Measurements from ENCODE around the gene BRSK2.

Gene BRSK2

GRCh38 chr11:1504581-1505290 lies 115.0 kb downstream of the BRSK2 start:
- Histone ChIP-seq H3K9me3 (ENCODE audit: low read length) (no peaks in the 10 kb centered on the region), H3K79me2 (ENCODE audit: insufficient read depth, low read length) (no peaks in the 10 kb centered on the region), H3K4me3 (ENCODE audit: low read depth, low read length, poor library complexity, severe bottlenecking) (no peak overlapping the region), H3K27ac (ENCODE audit: low read depth, low read length, poor library complexity, severe bottlenecking) (no peak overlapping the region), H3K27me3 (ENCODE audit: insufficient read depth, low read length) (no peaks in the 10 kb centered on the region), H3F3A (ENCODE audit: insufficient read depth, low read length) (no peaks in the 10 kb centered on the region), H3K4me2 (ENCODE audit: low read length) (no peak overlapping the region), H3K36me3 (ENCODE audit: insufficient read depth, low read length) (no peaks in the 10 kb centered on the region), H3K9ac (ENCODE audit: low read length) (no peak overlapping the region), H2AFZ (ENCODE audit: low read length) (no peak overlapping the region), H3K9me2 (ENCODE audit: low read depth, low read length) (no peaks in the 10 kb centered on the region), H4K20me1 (ENCODE audit: insufficient read depth, low read length) (no peaks in the 10 kb centered on the region), H3K4me1 (ENCODE audit: insufficient read depth, low read length, severe bottlenecking) (no peaks in the 10 kb centered on the region)
- TF ChIP-seq CTCF (IDR thresholded peaks at IDR 0.05; ENCODE audit: low read length) (no peak), EZH2 (IDR thresholded peaks at IDR 0.05; ENCODE audit: borderline replicate concordance, low read length) (no peak)

GRCh38 chr11:1505480-1505879 lies 115.7 kb downstream of the BRSK2 start:
- Histone ChIP-seq H4K20me1 (ENCODE audit: insufficient read depth, low read length) (no peaks in the 10 kb centered on the region), H3K4me3 (ENCODE audit: low read depth, low read length, poor library complexity, severe bottlenecking) (no peak overlapping the region), H3K27ac (ENCODE audit: low read depth, low read length, poor library complexity, severe bottlenecking) (no peak overlapping the region), H3K27me3 (ENCODE audit: insufficient read depth, low read length) (no peaks in the 10 kb centered on the region), H3K36me3 (ENCODE audit: insufficient read depth, low read length) (no peaks in the 10 kb centered on the region), H3K9me3 (ENCODE audit: low read length) (no peaks in the 10 kb centered on the region), H2AFZ (ENCODE audit: low read length) (no peak overlapping the region), H3K4me2 (ENCODE audit: low read length) (no peak overlapping the region), H3K4me1 (ENCODE audit: insufficient read depth, low read length, severe bottlenecking) (no peaks in the 10 kb centered on the region), H3K9me2 (ENCODE audit: low read depth, low read length) (no peaks in the 10 kb centered on the region), H3K9ac (ENCODE audit: low read length) (no peak overlapping the region), H3K79me2 (ENCODE audit: insufficient read depth, low read length) (no peaks in the 10 kb centered on the region), H3F3A (ENCODE audit: insufficient read depth, low read length) (no peaks in the 10 kb centered on the region)
- TF ChIP-seq EZH2 (IDR thresholded peaks at IDR 0.05; ENCODE audit: borderline replicate concordance, low read length), result no peak
- peak; percentile 46 for TF ChIP-seq CTCF (IDR thresholded peaks at IDR 0.05; ENCODE audit: low read length)

- Histone ChIP-seq H3K27ac (ENCODE audit: low read depth, low read length, poor library complexity, severe bottlenecking) (no peak overlapping the region), H3K9ac (ENCODE audit: low read length) (no peak overlapping the region), H4K20me1 (ENCODE audit: insufficient read depth, low read length) (no peaks in the 10 kb centered on the region), H3K4me3 (ENCODE audit: low read depth, low read length, poor library complexity, severe bottlenecking) (no peak overlapping the region), H3K79me2 (ENCODE audit: insufficient read depth, low read length) (no peaks in the 10 kb centered on the region), H3K9me2 (ENCODE audit: low read depth, low read length) (no peaks in the 10 kb centered on the region), H3K4me2 (ENCODE audit: low read length) (no peak overlapping the region), H3K36me3 (ENCODE audit: insufficient read depth, low read length) (no peaks in the 10 kb centered on the region; the same call in 1 of the 2 replicates), H3K9me3 (ENCODE audit: low read length) (no peaks in the 10 kb centered on the region), H2AFZ (ENCODE audit: low read length) (no peak overlapping the region), H3K4me1 (ENCODE audit: insufficient read depth, low read length, severe bottlenecking) (peaks cover under 1% of the 10 kb centered on the region), H3F3A (ENCODE audit: insufficient read depth, low read length) (peaks cover 2% of the 10 kb centered on the region; the same call in 1 of the 2 replicates), H3K27me3 (ENCODE audit: insufficient read depth, low read length) (no peaks in the 10 kb centered on the region)
- TF ChIP-seq EZH2 (IDR thresholded peaks at IDR 0.05; ENCODE audit: borderline replicate concordance, low read length) (no peak), CTCF (IDR thresholded peaks at IDR 0.05; ENCODE audit: low read length) (no peak)
These were observed 117.2 kb downstream of the BRSK2 start for GRCh38 chr11:1506981-1507380.
